HuH-7 (cell line): ENCODE data around the gene CLEC2L.

Experiments
- DNase-seq: peaks from one replicate; pipeline ENCODE4 v3.0.0; 2011; ENCODE audit warnings: low spot score

CLEC2L gene

GRCh38 chr7:139575338-139575680, 51.8 kb downstream of the CLEC2L start:
- no peak for DNase-seq

DNA sequence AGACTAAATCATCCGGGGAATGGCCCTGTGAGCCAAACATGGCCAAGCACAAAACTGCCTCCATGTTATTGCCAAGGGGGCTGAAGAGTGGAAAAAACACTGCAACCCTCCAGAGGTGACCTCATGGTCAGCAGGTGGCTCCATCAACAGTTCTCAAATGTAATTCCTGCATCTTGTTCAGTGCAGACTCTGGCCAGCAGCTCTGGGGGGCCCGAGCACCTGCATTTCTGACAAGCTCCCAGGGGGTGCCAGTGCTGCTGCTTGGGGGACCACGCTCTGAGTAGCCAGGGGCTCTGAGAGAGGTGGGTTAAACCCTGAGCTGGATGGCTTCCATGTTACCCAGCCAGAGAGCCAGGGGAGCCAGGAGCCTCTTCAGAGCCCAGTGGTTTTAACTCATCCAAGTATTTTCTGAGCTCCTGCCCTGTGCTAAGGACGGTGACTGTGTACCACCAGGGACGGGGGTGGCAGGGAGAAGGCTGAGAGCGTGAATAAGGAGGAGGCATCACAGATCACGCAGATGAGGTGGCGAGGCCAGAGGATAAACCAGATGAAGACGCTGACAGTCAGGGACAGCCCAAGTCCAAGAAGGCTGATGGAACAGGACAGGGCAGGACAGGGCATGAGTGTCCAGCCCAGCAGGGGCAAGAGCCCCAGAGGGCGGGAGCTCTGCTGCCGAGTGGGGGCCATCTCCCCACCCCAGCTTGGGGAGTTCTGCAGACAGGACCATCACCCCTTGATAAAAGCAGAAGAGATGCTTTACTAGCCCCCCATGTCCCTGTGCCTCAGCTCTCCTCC, 52.9 kb downstream of the CLEC2L start:
- DNase-seq = no peak

DNA sequence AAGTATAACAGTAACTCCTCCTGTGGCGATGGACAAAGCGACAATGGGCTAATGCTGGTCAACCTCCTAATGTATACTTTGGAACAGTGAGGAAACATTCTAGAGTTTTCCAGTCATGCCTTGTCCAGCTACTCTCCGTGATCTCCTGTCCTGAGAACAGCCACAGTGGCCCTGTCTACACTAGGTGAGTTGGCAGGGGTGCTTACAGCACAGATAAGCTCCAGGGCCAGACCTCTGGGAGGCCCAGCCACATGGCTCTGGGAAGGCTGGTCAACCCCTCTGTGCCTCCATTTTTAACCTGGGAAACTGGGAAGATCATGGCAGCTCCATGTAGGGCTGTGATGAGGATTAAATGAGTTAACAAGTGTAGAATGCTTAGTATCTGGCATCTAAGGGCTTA, 57.0 kb downstream of the CLEC2L start:
- no peak for DNase-seq

DNA sequence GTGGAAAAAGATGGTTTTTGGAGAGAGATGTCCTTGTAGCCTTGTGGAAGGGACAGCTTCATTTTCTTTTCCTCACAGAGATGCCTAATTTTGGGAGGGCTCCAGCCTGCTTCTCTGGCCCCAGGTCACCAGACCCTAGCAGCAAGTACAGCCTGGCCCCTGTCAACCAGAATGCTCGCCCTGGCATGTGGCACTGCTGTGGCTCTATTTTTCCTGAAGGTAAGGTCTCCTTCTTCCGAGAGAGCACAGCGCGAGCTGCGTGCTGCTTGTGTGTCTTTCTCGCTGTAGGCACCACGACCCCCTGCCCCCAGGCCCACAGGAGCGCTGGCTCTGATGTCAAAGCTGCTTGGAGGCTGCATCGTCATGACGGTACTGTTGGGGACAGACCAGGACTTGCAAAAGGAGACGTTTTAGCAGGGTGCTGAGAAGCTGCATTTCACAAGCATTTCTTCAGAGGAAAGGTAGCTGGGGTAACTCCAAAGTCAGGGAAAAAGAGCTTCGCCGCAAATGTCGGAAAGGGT, 58.7 kb downstream of the CLEC2L start:
- no peak for DNase-seq

GRCh38 chr7:139582671-139583155, 59.2 kb downstream of the CLEC2L start:
- DNase-seq = no peak

DNA sequence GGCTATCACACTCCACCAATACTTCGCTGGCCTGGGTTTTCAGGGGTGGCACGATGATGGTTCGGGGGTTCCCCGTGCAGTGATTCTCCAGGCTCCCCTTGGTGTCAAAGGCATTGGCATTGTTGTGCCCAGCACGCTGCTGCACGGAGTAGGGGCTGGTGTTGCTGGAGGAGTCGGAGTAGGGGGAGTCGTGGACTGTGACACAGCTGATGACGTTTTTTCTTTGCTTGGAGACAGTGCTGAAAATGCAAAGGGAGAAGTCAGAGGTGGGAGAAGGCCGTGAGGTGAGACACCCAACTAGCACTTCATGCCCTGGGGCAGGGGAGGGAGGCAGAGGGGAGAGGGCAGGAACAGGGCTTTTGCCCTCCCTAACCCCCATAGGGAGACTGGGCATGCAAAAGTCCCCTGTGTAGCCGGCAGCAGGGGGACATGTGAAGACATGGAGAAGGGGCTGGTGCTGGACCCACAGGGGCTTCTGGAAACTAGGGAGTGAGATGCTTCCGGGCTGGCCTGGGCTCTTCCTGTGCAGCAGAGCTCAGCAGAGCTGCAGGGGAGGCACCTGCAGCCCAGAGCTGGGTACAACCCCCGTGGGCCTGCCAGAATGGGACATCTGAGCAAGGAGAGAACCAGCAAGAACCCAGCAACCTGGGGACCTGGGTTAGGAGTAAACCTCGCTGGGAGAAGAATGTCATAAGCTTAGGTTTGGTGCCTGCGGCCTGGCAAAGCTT, 60.5 kb downstream of the CLEC2L start:
- DNase-seq = no peak

- no peak for DNase-seq
These were observed 61.6 kb downstream of the CLEC2L start for GRCh38 chr7:139585042-139585441.

DNA sequence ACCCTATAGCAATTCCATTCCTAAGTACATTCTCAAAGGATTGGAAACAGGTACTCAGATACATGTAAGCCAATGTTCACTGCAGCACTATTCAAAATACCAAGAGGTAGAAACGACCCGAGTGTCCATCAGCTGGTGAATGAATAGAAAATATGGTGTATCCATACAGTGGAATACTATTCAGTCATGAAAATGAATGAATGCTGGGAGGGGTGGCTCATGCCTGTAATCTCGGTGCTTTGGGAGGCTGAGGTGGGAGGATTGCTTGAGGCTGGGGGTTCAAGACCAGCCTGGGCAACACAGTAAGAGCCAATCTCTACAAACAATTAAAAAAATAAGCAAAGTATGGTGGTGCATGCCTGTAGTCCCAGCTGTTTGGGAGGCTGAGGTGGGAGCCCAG, 62.8 kb downstream of the CLEC2L start:
- DNase-seq = no peak

GRCh38 chr7:139587535-139587934, 64.0 kb downstream of the CLEC2L start:
- no peak for DNase-seq

- DNase-seq = no peak
These were observed 65.1 kb downstream of the CLEC2L start for GRCh38 chr7:139588632-139589031.

DNA sequence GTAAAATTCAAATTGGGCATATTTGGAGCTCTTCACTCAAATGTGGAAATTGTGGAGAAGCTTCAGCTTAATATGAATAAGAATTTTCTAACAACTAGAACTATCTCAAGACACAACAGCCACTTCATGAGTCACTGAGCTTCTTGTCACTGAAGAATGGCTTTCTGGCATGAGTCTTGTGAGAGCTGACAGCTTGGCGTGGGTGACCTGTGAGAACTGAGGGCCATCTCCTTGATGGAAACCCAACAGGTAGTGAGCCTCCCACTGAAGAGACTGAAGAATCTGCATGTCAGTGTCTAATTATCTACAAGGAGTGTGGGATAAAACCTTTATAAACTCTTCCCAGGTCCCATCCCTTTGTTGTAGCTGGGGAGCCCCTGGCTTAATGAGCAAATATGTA, 66.0 kb downstream of the CLEC2L start:
- no peak for DNase-seq

DNA sequence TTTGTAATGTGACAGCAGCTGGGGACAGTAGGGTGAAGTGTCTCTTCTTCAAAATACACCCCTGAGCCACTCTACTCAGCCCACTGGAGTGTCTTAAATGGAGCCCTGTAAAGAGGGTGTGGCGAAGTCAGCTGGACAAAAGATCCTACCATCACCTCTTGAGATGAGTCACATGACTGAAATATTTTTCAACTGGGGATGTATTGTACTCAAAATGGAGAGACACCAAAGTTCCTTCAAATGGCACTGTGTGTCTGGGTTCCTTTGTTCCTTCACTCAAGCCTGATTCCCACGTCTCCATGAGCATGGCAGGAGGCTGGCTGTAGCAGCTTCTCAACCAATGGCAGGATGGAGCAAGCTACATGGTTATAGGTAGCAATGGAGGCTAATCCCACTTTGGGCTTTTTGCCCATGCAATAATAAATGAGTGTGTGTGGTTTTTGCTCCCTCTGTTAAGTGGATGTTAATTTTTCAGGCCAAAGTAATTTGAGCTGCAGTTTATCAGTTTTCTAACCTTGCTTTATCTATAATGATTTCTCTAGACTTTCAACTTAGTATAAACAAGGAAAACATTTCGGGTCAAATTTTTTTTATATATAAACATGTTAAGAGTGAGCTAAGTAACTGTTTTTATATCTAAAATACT, 68.2 kb downstream of the CLEC2L start:
- DNase-seq = no peak

- DNase-seq = no peak
These were observed 69.4 kb downstream of the CLEC2L start for GRCh38 chr7:139592801-139593461.

DNA sequence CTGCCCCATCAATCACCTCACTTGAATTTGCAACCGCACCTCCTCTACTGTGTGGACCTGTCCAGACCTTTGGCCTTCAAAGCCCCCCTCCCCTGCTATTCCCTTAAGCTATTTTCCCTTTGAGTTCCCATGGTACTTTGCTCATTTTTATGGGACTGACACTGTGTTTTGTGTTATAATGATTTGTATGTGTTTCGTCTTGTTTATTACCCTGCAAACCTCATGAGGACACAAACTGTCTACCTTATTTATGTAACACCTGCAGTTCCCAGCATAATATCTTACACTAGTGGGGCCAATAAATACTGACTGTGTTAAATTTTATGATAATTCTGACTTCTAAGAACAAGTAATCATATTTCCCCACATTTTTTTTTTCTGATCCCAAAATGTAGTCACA, 70.6 kb downstream of the CLEC2L start:
- no peak for DNase-seq
